ENCODE measurements around the gene GRIK1.

GRIK1 gene

GRCh38 chr21:29826386-29826785 lies 113.4 kb downstream of the GRIK1 start:
- DNase-seq, result no peak

- DNase-seq, result no peak
Observed at GRCh38 chr21:29825936-29826335, 113.9 kb downstream of the GRIK1 start.

DNA sequence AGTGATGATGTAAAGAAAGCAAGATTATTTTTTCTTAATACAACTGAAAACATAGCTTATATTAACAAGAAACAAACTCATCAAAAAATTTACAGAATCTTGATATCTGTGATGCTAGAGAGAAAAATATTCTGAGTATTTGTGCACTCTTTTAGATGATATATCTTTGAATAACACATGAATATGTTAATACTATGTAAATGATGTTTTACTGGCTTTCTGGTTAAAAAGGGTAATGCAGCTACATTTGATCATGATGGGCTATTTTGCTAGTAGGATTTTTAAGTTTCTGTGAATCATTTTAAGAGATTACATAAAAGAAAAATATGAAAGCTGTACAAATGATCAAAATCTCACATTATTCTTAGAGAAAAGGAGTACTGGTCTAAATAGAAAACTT lies 114.5 kb downstream of the GRIK1 start:
- no peak for DNase-seq

- no peak for DNase-seq
Observed at GRCh38 chr21:29822064-29822463, 117.7 kb downstream of the GRIK1 start.

- DNase-seq, result no peak
Observed at GRCh38 chr21:29821230-29821629, 118.6 kb downstream of the GRIK1 start.

DNA sequence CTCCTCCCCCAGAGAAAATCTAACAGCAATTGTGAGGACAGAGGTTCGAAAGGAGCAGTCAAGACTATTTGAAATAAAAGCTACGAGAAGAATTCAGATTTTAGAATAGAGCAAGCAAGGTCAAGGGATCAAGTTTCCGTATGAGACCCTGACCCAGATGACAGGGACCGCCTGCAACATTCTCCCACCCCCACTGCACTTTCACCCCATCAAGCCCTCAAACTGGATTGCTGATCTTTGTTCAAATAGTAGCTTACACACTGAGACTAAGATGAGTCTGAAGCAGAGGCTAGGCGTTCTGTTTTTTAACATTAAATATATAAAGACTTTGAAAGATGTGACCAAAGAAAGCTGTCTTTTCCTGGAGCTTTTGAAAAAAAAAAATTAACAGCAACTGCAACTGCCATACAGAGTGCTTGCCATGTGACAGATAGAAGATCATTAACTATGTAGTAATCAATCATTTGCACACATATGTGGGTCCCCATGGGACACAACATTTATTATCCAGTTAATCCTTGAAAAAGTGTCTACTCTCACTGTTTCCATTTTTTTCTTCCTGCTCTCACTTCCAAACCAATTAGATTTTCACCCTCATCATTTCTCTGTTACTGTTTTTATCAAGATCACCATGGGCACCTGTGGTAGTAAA lies 120.0 kb downstream of the GRIK1 start:
- DNase-seq, result no peak

DNA sequence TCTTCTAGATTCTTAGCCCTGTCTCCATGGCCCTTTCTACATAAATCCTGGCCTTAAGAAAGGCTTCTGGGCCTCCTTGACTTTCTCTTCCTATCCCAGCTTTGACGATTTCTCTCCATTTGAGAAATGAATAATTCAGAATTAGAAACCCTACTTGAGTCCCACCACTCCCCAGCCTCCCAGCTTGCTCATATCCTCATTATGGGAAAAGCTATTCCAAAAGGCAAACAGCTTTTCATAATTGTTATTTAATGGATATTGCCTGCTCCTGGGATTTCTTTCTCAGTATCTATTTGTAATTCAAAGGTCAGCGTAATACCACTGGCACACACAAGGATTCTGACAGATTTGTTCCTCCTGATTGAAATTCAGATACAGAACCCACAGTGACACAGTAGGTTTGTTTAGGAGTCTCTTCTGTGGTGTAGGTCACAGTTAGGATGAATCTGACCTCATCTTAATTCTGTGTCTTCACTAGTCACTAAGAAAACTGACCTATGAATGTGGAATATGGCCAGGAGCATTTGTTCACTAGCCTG lies 121.3 kb downstream of the GRIK1 start:
- no peak for DNase-seq

DNA sequence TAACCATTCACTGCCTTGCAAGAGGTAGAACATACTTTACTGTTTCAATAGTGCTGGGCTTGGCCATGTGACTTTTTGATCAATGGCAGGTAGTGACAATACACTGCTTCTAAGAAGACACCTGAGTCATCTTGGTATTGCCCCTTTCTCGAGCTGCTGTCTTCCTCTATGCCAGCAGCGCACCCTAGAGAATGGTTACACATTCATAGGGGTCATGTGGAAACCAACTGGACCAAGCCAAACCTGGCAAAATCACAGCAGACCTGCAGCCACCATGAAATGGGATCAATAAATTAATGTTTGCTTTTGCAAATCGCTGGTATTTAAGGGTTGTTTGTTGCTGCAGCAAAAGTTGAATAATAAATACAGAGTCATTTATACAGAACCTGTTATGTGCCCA lies 122.3 kb downstream of the GRIK1 start:
- no peak for DNase-seq

GRCh38 chr21:29812947-29813346 lies 126.8 kb downstream of the GRIK1 start:
- no peak for DNase-seq

DNA sequence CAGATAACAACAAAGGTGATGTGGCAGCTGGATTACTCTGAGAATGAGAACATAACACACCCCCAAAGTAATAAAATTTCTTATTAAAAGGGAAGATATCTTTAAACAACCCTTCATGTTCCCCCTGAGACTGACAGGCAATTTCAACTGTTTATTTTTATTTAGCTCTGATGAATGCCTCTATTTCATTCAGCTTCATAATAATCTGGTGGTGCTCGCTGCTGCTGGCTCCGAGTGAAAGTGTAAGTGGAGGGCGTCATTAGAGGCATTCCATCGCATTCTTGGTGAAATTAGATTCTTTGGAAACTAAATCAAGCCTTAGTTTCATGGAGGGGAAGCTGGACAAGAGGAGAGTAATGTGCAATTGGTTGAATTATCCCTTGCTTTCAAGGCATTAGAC lies 128.9 kb downstream of the GRIK1 start:
- no peak for DNase-seq

DNA sequence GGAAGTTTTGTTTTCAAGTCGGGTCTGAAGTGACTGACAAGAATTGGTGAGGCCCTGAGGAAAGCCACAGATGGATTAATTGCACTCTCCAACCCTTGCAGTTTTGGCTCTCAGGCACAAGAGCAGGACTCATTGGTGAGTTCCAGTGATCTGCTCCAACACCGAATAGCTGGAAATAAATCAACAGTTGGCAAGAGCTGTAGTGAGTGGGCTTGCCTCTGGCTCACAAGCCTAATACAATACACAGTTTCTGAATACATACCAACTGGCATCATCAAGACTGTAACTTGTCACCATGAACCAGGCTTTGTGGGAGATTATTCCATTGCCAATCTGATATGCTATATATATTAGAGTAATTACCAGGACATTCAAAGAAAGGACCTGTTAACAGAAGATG lies 131.6 kb downstream of the GRIK1 start:
- no peak for DNase-seq

DNA sequence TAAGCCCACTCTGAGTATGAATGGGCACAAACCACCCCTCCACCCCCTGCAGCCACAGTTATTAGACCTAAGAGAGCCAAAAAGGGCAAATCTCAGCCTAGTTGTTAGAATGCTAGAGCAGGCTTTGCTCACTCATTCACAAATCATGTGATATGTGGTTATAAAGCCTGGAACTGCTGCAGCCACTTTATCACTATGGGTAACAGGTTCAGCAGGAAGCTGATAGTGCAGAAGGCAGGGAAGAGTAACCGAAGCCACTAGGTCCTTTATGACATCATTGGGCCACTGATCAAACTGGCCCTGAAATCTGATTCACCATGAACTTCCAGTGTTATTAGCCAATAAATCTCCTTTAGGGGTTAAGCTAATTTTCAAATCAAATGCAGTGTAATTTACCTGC lies 134.7 kb downstream of the GRIK1 start:
- DNase-seq, result no peak

DNA sequence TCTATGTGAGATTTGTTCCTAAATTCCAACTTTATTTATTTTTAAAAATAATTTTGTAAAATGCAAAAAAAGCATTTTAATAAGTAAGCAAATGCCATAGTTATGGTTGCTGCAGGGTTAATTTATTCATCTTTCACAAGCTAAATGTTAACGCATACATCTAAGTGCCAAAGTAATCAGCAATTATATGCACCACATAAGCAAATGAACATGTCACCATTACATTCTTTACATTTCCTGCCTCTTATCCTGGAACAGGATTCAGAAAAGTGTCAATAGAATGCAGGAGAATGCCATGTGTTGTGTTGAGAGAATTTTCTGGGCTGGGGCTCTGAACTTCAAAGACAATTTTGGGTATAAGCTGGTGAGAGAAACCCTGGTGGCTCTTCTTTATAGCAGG lies 136.6 kb downstream of the GRIK1 start:
- DNase-seq, result no peak

DNA sequence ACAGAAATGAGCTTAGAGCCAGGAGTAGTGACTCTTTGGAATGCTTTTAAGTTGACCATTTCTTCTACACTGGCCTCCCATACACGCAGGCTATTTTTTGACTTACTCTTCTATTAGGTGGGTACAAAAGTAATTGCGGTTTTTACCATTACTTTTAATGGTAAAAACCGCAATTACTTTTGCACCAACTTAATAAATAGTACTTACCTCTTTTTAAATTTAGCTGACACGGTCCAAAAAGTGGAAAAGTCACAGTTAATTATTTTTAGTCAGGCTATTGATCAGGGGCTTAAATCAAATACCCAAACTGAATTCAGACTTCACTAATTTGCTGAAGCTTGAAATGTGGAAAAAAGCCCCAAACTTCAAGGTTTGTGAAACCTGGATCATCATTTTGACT lies 138.7 kb downstream of the GRIK1 start:
- DNase-seq, result no peak

- no peak for DNase-seq
Observed at GRCh38 chr21:29800056-29800455, 139.7 kb downstream of the GRIK1 start.

DNA sequence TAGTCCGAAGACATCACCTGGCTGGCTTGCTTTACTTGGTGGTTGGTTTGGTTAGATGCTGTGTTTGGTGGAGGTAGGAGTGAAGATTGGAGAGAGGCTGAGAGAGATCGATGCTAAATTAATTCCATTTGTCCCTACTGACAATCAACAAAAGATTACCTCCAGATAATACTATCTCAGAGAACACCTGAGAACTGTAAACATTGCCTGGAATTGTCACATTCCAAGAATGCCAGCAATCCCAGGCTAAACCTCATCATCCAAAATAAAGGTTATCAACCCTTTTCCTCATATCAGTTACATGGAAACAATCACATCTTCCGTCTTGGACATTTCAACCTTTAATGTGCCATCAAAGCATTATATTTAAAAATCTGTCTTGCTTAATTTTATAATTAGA lies 141.0 kb downstream of the GRIK1 start:
- no peak for DNase-seq

DNA sequence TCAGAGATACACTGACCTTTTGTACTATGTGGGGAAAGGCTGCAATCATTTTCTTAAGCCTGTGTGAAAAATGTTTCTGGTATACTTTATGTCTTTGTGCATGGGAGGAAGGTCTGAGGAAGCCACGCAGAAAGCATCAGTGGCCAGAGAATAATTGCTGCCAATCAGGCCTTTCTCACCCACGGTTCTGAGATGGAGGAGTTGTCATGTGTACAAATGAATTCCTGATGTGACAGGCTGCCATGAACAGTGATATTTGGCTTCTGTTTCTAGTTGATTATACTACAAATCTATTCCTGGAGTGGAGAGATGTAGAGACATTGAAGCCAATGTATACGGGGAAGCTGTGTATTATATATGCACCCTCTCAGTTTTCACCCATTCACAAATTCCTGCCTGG lies 142.6 kb downstream of the GRIK1 start:
- no peak for DNase-seq

DNA sequence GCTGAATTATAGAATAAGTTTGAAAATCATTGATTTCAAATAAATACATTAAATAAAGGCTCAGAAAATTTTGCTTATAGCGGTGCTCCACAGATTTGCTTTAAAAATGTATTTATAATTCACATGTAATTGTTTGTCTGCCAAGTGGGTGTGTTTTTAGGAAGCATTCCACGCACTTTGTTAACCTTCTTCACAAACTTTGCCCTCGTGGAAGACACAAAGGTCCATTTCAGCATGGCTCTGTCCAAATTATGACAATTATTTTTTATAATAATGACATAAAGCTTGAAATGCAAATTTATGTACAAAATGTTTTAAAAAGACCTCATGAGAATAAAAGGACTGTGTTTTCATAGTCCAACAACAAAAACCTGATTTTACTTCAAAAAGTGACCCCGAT lies 146.1 kb downstream of the GRIK1 start:
- DNase-seq, result no peak

- no peak for DNase-seq
Observed at GRCh38 chr21:29789393-29789792, 150.4 kb downstream of the GRIK1 start.

DNA sequence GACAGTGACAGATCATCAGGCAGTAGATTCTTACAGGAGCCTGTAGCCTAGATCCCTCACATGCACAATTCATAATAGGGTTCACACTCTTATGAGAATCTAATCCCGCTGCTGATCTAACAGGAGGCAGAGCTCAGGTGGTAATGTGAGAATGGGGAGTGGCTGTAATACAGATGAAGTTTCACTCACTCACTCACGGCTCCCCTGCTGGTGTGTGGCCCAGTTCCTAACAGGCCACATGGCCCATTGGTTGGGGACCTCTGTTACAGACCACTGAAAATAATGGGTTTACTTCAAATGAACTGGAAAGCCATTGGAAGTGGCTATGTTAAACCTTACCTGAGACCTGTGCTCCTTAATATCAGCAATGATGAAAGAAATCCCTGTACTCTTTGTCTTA lies 151.0 kb downstream of the GRIK1 start:
- DNase-seq, result no peak

GRCh38 chr21:29787361-29787909 lies 152.4 kb downstream of the GRIK1 start:
- DNase-seq, result no peak

DNA sequence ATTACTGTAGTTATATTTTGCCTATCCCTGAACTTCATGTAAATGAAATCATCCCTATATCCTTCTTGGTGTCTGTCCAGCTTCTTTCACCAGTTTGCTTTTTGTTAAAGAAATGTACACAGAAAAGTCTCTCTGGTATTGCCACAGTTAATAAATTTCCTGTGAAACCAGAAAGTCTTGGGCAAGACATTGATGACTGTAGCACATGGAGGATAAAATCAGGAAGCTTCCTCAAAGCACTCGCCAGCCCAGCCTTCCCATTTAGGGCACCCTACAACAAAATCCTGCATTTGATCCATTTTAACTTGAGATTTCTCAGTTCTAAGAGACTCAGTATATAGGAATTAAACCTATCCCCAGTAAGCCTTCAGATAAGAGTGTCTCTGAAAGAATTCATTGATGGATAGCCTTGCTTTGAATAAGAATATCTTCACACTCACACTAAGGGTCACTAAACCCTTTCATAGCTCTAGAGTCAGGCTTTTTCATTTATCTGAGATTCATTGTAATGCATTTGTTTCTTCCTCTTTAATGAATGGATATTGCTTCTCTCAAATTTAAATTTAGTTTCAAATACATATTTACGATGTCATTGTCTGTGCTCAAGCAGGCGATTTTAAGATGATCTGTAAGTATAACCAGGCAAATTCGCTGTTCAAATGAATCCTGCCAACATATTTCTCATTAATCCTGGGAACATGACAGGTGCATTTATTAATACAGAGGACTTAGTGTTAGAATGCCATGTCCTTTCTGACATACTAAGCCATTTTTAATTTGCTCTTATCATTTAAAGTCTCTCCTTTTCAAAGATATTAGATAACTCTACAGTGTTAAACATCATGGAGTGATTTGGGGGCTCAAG lies 153.1 kb downstream of the GRIK1 start:
- DNase-seq, result peak; percentile 42

- DNase-seq, result no peak
Observed at GRCh38 chr21:29777160-29777559, 162.6 kb downstream of the GRIK1 start.

- no peak for DNase-seq
Observed at GRCh38 chr21:29775462-29775861, 164.3 kb downstream of the GRIK1 start.

Measured in suppressor macrophage treated with lipopolysaccharide for 4 hours (primary cell).